PFSK-1 (cell line): Measurements from ENCODE around the gene NFATC3.

Source experiments
- POLR2AphosphoS5 ChIP-seq: IDR thresholded peaks from 2 replicates; pipeline ENCODE4 v1.6.1; 2012; ENCODE audit warnings: low read depth, mild to moderate bottlenecking, control low read depth, low read length, moderate library complexity
- REST ChIP-seq, 2 experiments: IDR thresholded peaks; 2 replicates each; pipeline versions ENCODE4 v1.6.1 to v1.8.0; 2011 to 2012; ENCODE audit warnings: low read depth in 2 of 2, low read length in 2 of 2, control low read depth in 1 of 2, inconsistent platforms in 1 of 2, mild to moderate bottlenecking in 1 of 2, moderate library complexity in 1 of 2; ENCODE audit not compliant: insufficient read depth in 1 of 2
- TAF1 ChIP-seq: IDR thresholded peaks from 2 replicates; pipeline ENCODE4 v1.6.1; 2012; ENCODE audit warnings: low read length, control low read depth, borderline replicate concordance; ENCODE audit not compliant: insufficient read depth

DNA sequence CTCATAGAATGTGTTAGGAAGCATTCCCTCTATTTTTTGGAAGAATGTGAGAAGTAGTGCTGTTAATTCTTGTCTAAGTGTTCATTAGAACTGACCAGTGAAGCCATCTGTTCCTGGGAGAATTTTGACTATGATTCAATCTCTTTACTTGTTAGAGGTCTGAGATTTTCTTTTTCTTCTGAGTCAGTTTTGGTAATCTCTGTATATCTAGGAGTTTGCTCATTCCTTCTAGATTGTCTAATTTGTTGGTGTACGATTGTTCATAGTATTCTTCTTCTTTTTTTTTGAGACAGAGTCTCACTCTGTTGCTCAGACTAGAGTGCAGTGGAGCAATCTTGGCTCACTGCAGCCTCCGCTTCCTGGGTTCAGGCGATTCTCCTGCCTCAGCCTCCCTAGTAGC, 20.4 kb downstream of the NFATC3 start:
- TF ChIP-seq TAF1 = no peak
- no peak for TF ChIP-seq POLR2AphosphoS5
- TF ChIP-seq REST (IDR thresholded peaks at IDR 0.05; ENCODE audit: insufficient read depth in 1 of 2, low read depth in 2 of 2, low read length in 2 of 2) = no peak
